ENCODE data around the gene MYOZ2. TPM values are rescaled to one million over a fixed set of nuclear protein-coding genes. Genes with fewer than 3 reads are reported as not detected.

MYOZ2 gene
- total RNA-seq, 2 donors from 2014 or later = not detected

DNA sequence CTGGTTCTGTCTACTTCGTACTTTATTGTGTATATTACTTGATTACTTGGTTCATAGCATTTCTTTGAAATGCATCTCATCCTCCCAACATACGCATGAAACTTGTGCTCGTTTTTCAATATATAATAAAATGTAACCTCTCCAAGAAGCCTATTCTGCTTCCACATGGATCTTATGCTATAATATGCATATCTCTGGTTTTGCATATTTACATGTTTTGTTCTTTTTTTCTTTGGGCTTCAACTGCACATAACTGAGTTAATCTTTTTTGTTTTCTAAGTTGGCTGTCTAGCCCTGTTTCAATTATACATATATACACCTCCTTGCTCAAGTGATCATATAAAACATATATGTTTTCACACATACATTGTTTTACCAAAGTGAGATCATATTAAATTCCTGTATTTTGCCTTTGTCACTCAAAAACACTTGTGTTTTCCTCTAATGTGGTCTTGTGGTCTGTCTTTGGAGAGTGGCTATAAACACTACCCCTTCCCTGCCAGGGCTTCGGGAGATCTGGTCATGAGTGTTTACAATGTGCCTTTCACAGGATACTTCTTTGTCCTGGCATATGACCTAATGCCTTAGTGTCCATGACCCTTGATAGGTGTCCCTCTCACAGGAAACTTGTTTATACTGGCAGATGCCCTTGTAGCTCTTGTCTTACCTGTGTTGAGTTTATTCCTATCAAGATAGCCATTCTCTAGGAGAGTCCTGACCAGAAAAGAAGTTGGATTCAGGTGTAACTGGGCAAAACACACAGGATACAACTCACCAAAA lies 94.5 kb downstream of the MYOZ2 start:
- ATAC-seq (replicated peaks) = no peak
- H3K27me3 Mint-ChIP-seq = no peaks in the 10 kb centered on the region
- H3K4me1 Mint-ChIP-seq = peaks cover 22% of the 10 kb centered on the region
- peaks cover 10% of the 10 kb centered on the region for H3K36me3 Mint-ChIP-seq (ENCODE audit: low read depth)
- no peak overlapping the region for H3K27ac Mint-ChIP-seq
- no peaks in the 10 kb centered on the region for H3K9me3 Mint-ChIP-seq
- no peak overlapping the region for H3K4me3 Mint-ChIP-seq

DNA sequence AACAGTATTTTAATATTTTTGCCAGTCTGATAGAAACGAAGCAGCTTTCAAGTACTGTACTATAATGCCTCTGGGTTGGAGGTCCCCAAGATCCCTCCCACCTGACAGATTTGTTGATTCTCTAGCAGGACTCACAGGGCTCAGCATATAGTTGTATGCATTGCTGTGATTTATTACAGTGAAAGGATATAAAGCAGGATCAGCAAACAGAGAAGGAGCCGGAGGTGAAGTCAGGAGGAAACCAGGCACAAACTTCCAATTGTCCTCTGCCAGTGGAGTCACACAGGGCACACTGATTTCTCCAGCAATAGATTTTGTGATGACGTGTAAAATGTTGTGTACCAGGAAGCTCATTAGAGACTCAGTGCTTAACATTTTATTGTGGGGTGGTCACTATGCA lies 95.9 kb downstream of the MYOZ2 start:
- no peak for ATAC-seq (replicated peaks)
- peaks cover 30% of the 10 kb centered on the region for H3K4me1 Mint-ChIP-seq
- no peak overlapping the region for H3K27ac Mint-ChIP-seq
- no peak overlapping the region for H3K4me3 Mint-ChIP-seq
- H3K9me3 Mint-ChIP-seq = no peaks in the 10 kb centered on the region
- H3K27me3 Mint-ChIP-seq = no peaks in the 10 kb centered on the region
- H3K36me3 Mint-ChIP-seq (ENCODE audit: low read depth) = peaks cover 19% of the 10 kb centered on the region

DNA sequence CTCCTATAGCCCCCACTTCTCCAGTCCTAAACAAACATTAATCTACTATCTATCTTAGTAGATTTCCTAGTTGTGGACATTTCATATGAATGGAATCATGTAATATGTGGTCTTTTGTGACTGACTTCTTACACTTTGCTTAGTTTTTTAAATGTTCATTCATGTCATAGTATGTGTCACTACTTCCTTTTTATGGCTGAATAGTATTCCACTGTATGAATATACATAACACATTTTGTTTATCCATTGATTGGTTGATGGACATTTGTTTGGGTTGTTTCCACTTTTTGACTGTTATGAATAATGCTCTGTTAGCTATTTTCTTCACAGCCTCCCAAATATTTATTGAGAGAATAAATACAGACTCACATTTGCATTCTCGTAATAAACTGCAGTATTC lies 96.7 kb downstream of the MYOZ2 start:
- H3K36me3 Mint-ChIP-seq (ENCODE audit: low read depth) = peaks cover 23% of the 10 kb centered on the region
- H3K4me3 Mint-ChIP-seq = no peak overlapping the region
- ATAC-seq (replicated peaks) = peak; percentile 37
- H3K27ac Mint-ChIP-seq = no peak overlapping the region
- no peaks in the 10 kb centered on the region for H3K27me3 Mint-ChIP-seq
- peaks cover 35% of the 10 kb centered on the region for H3K4me1 Mint-ChIP-seq
- no peaks in the 10 kb centered on the region for H3K9me3 Mint-ChIP-seq

DNA sequence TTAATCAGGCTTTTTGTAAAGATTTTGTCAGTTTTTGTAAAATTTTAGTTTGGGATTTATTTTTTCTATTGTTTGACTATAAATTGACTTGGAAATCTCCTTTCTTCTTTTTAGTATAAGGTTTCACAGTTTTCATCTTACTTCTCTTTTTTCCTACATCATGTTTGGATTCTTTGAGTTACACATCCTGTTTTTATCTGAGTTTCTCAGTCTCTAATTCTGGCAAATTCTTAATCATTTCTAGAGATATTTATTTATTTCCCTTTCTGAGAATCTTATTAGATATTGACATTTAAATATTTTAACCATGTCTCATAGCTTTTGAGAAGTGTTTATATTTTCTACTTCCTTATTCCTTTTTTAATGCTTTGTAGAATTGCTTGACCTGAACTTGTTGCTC lies 97.6 kb downstream of the MYOZ2 start:
- Mint-ChIP-seq H3K9me3 (no peaks in the 10 kb centered on the region), H3K27ac (peak overlapping the region; percentile 20), H3K27me3 (no peaks in the 10 kb centered on the region), H3K4me1 (peaks cover 41% of the 10 kb centered on the region), H3K4me3 (peak overlapping the region; percentile 49), H3K36me3 (ENCODE audit: low read depth) (peaks cover 30% of the 10 kb centered on the region)
- ATAC-seq (replicated peaks) = no peak

GRCh38 chr4:119233750-119234149 lies 98.1 kb downstream of the MYOZ2 start:
- Mint-ChIP-seq H3K36me3 (ENCODE audit: low read depth) (peaks cover 36% of the 10 kb centered on the region), H3K27ac (peak overlapping the region; percentile 20), H3K27me3 (no peaks in the 10 kb centered on the region), H3K4me3 (peak overlapping the region; percentile 49), H3K9me3 (no peaks in the 10 kb centered on the region), H3K4me1 (peaks cover 46% of the 10 kb centered on the region)
- no peak for ATAC-seq (replicated peaks)

- H3K9me3 Mint-ChIP-seq = no peaks in the 10 kb centered on the region
- no peak overlapping the region for H3K4me3 Mint-ChIP-seq
- peaks cover 38% of the 10 kb centered on the region for H3K4me1 Mint-ChIP-seq
- ATAC-seq (replicated peaks) = no peak
- no peak overlapping the region for H3K27ac Mint-ChIP-seq
- peaks cover 62% of the 10 kb centered on the region for H3K36me3 Mint-ChIP-seq (ENCODE audit: low read depth)
- no peaks in the 10 kb centered on the region for H3K27me3 Mint-ChIP-seq
Observed at GRCh38 chr4:119237201-119237600, 101.6 kb downstream of the MYOZ2 start.

Other genes starting within 250 kb of the MYOZ2 start
- under 1 TPM; 0.32 to 0.37 TPM for gene SYNPO2, start 247.0 kb upstream of the MYOZ2 start, total RNA-seq
- gene USP53, start 76.9 kb downstream of the MYOZ2 start, total RNA-seq = 10 to 100 TPM in 1 of 2 donors, 1 to 10 TPM in 1; 9.7 to 27.7 TPM
- gene FABP2, start 186.3 kb downstream of the MYOZ2 start, total RNA-seq = not detected

Measured in activated T-helper 17 cell treated with anti-CD3 and anti-CD28 coated beads, Interleukin-2, amount 50 U/mL, for 72 hours (primary cell).